Measurements from ENCODE around the gene THADA.
"Not testable (repeated sequence)": the region's sequence is repeated elsewhere in the genome, so short reads cannot be mapped to it uniquely, and the experiment has no call there.

The THADA gene

DNA sequence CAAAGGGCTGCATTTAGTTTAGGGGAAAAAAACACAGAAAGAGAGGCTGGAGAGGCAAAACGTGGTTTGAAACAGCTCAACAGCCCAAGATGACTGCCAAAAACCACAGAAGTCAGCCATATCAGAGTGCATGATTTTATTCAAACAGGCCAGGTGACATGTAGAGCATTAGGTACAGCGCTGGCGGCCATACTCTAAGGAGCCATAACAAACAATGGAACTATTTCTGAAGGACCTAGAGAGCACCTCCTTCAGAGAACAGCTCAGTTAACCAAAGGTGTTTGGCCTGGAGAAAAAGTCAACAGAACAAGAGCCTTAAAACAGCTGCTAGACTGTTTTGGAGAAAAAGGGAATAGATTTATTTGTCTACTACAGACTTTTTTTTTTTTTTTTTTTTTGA is 2.6 kb downstream of the THADA start:
- DNase-seq = no peak

DNA sequence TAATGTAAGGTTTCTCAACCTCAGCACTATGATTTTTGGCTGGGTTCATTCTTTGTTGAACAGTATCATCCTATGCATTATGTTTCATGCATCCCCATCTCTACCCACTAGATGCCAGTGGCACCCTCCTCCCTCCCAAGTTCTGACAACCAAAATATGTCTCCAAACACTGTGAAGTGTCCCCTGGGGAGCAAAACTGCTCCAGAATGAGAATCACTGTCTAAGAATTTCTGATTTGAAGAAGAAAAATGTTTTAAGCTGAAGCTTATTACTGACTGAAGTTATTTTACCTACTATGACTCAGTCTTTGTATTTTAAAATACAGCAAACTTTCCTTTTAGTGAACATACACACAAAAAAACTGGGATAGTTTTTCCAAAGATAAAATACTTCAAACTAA is 3.4 kb downstream of the THADA start:
- DNase-seq = no peak

DNA sequence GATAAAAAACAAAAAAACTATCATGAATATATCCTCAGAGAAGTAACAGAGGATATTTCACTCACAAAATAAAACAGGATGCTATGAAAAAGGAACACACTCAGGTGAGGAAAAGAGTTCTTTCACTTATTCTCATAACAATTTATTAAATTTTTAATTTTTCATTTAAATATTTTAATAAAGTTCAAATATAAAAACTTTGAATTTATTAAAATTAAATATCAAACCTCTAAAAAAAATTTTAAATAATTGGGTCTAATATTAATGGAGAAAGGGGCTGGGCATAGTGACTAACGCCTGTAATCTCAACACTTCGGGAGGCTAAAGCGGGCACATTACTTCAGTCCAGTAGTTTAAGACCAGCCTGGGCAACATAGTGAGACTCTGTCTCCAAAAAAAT is 10.1 kb downstream of the THADA start:
- no peak for DNase-seq

DNA sequence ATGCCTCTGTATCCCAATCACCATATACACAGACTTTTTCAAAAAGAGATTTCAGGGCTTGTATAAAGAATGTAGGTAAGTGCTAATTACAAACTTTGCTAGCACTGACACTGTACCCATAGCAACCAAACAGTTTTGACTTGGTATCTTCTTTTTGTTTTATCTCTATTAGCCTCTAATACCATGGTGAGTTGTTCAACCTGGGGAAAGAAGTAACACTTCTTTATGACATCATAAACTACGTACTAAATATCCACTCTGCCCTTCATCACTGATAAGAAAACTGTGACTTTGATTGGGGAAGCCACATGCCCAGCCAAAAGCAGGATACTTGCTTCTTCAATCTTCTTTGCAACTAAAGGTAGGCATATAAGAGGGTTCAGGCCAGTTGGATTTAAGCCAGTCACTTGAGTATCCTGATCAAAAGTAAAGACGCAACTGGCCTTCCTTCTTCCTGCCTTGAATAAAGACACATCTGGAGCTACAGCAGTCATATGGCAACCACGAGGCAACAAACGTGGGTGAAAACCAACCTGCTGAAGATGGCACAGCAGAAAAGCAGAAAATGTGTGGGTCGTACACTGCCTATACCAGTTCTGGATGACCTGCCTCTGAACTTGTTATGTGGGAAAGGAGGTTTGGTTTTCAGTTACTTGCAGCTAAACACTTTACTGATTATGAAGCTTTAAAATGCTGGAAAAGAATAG is 16.4 kb downstream of the THADA start:
- DNase-seq = no peak

DNA sequence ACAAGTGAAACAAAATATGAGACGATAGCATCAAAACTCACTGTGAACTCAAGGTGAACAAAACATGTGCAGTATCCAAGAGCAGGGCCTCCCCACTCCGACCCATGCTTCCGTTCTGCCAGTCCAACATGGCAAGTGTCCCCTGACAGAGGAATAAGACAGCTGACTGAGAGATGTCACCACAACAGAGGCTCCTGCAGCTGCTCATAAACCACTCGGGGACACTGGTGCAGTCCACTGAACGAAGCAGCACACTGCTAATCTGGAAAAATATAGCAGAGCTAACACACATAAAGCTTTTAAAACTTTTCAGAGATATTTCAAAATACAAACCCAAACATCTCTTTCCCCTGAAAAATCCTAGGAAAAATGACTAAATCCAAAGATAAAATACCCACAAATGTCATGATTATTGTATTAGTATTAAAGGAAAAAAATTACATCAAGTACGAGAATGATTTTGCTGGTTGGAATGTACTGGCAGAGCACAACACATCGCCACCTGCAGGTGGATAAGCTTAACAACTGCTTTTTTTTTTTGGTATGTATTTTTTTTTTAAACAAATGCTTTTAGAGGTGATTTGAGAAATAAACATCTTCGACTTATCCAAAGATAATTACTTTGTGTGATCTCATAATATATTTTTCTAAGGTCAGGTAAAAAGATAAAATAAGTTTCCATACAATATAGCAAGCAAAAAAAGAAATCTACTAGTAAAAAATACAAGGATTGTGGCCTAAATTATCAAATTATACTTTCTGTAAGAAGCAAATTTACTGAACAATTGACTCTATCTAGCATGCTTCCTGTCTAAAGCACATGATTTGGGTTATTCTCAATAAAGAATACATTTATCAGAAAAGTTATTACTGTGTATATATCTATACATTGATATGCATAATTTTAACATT is 18.6 kb downstream of the THADA start:
- no peak for DNase-seq

DNA sequence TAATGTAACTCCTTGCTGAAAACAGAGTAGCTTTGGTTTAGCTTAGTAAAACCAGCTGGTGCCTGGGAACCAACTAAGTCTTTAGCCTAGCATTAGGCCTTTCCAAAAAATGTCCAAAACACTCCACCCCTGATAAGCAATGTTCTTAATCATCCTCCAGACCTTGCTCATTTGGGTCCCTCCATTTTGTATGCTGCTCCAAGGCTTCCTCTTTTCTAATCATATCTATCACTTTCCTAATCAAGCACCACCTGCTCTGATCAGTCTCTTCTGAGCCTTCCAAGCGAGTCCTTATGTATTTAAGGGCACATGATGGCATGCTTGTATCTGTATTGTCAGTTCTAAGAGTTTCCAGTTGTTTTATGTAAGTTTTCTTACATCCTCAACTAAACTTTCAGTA is 23.6 kb downstream of the THADA start:
- DNase-seq = no peak

DNA sequence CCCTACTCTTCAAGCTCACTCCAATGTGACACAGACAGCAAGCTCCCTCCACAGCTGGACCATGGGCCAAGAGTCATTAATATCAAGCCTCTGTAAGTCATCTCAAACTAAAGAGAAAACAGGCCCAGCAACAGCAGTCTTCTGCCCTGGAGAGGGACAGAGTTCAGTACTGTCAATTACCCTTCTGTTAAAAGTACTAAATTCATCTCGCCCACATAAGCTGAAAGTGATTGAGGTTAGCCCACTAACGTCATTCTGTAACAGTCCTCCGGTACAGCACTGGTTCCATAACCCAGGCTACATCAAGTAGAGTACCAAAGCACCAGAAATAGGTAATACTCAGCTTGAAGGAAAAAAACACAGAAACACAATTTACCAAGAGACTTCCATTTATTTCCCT is 25.9 kb downstream of the THADA start:
- DNase-seq = peak; percentile 14

DNA sequence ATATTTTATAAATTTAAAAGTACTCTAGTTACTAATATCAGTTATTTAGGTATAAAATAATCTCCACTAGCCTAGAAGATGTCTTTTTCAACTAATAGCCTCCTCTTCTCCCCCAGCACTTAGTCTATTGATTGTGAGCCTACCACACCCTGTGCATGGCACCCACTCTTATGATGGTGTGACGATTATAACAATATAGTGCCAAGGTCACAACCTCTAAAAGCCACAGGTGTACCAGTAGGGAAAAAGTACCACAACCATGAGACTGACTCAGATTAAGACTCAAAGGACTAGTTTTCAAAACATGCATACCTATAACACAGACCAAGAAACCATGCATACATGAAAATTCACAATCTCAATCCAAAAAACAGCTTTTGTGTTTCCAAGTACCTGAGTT is 27.6 kb downstream of the THADA start:
- no peak for DNase-seq

DNA sequence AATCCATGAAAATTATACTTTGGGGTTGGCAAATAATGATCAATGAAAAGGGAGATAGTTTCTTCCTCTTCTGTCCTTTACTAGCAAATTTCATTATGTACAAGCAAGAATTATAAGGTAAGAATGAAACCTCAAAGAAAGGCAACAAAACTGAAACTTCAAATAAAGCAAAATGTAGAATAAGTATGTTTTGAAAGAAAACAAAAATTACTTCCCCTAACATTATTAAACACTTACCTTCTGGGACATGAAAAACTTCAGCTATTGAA is 29.4 kb downstream of the THADA start:
- no peak for DNase-seq

DNA sequence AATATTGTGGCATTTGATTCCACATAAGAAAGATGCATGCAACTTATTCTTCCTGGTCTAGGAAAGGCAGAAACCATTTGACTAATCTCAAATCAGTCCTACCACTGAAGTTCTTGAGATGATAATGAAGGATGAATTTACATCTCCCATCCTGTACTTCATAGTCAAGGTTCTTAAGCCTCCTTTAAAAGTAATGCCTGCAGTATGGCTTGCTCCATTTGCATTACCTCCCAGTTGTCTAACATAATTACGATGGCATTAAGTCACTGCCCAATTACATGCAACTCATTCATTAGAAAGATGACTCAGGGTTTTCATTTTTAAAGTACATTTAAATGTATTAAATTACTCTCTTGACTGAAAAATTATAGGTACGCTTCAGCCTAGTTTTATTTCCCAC is 32.2 kb downstream of the THADA start:
- DNase-seq = no peak

DNA sequence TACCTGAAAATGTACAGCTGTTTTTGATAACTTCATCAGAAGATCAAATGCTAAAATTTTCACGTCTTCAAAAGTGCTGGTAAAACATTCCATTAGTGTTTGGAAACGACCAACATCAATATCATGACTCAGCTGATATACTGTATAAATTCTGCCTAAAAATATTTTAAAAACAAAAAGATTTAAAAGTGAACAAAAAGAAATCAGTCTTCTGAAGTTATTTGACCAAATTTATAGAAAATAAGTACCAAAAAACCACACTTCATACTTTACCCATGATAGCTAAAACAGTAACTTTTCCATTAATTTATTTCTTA is 35.6 kb downstream of the THADA start:
- no peak for DNase-seq

DNA sequence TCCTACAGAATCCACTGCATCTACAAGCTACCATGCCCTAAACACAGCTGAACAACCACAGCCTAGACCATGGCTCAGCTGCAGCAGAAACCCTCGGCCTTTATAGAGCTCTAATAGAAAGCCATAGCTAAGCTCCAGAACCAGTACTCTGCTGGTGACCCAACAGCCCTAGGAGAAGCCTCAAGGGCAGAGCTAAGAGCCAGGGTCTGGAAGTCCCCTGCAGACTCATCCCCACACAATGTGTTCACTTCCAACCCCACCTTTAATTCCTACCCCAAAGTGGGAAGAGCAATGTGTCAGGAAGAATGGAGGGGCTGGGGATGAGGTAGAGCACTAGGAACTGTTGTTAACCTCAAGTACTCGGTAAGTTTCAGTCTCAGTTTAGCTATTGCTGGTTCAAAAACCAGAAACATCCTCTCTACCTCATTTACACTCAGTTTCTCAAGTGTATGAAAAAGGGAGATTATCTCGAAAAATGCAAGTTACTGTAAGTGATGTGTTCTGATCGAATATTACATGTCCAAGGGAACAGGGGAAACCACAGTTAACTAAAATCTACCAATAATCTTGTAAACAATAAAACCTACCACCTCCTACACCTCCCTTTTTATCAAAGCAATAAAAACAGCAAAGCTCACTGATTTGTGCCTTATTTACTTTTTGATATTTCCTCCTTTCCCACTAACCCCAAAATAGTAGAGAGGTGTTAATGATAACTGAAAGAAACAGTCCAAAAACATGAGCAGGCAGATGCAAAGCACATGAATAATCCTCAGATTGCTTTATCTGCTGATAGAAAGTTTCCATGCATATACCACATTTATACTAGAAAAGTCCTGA is 36.2 kb downstream of the THADA start:
- peak; percentile 17 for DNase-seq

DNA sequence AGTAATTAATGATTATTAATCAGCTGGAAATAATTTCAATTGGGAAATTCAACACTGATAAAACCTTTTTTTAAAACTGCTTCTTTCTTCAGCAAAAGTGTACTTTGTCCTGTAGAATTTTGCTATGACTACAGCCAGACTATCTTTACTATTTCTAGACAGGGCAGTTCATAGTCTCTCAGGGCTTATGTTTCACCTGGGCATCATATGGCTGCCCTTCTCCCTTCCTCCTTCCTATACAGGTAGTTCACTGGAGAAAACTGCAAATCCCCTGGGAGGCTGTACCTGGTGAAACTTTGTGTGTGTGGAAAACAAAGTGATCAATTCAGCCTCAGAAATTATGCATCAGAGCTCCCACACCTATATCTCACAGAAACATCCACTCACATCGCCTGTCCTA is 38.6 kb downstream of the THADA start:
- no peak for DNase-seq

DNA sequence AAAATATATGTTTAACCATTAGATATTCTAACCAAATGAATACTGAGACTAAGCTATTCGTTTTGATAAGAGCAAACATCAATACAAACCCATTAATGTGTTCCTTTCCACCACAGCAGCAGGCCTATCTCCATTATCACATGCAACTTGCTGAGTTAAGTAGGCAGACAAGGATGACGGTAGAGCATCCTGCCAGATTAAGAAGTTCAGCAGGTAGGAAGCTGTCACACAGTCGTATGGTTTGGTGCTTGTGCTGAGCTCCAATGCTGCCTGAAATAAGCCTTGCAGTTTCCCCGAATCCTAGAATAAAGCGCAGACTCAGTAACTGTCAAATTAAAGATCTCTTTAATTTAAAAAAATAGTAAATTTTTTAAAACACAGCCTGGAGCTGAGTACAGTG is 39.6 kb downstream of the THADA start:
- no peak for DNase-seq

DNA sequence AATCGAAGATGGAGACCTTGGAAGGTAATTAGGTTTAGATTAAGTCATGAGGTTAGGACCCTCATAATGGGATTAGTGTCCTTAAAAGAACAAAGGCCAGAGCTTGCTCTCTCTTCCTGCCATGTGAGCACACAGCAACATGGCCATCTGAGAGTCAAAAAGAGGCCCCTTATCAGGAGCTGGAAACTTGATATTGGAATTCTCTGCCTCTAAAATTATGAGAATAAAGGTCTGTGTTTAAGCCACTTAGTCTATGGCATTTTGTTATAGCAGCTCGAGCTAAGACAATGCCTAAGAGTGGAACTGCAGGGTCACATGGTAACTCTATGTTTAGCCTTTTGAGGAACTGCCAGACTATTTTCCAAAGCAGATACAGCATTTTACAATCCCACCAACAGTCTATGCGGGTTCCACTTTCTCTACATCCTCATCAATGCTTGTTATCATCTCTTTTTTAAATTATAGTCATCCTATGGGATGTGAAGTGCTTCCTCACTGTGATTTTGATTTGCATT is 42.4 kb downstream of the THADA start:
- DNase-seq = no peak

DNA sequence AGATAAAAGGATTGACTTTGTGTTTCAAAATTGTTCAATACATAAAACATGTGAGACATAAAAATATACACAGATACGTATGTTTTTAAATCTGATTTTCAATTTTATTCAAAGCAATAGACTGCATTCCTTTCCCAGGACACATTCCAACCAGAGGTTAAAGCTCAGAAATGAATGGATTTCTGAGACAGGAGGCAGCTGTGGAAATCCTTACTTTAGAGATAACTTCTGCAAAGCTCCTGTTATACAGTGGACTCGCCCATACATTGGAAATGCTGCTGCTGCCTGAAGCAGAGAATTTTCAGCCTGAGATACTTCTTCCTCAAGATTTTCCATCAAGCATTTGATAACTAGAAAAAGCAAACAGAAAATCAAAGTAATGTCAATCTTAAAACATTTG is 43.8 kb downstream of the THADA start:
- DNase-seq = no peak

DNA sequence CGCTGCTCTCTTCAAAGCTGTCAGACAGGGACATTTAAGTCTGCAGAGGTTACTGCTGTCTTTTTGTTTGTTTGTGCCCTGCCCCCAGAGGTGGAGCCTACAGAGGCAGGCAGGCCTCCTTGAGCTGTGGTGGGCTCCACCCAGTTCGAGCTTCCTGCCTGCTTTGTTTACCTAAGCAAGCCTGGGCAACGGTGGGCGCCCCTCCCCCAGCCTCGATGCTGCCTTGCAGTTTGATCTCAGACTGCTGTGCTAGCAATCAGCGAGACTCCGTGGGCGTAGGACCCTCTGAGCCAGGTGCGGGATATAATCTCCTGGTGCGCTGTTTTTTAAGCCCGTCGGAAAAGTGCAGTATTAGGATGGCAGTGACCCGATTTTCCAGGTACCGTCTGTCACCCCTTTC is 47.5 kb downstream of the THADA start:
- DNase-seq = not testable (repeated sequence)

DNA sequence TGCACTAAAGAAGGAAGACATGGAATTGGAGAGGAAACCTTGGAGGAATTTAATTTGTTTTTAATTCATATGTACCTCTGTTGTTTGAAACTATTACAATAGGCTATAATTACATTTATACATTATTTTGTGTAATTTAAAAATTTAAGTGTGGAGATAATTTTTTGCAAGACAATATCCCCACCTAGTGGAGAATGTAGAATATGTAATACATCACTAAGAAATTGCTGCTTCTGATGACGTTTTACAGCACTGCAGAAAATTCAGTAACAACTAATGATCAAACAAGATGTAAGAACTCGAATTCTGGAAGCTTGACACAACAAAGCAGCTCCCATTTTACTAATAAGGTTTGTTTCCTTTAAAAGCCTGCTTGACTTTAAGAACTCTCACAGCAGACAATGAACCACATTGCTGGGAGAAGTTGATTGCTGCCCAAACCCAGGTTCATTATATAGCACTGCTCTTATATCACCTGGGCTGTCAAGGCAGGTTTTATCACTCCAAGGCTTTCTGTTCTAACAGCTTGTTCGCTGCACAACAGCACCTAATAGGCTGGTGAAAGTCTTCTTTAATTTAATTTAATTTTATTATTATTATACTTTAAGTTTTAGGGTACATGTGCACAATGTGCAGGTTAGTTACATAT is 53.4 kb downstream of the THADA start:
- DNase-seq = no peak

DNA sequence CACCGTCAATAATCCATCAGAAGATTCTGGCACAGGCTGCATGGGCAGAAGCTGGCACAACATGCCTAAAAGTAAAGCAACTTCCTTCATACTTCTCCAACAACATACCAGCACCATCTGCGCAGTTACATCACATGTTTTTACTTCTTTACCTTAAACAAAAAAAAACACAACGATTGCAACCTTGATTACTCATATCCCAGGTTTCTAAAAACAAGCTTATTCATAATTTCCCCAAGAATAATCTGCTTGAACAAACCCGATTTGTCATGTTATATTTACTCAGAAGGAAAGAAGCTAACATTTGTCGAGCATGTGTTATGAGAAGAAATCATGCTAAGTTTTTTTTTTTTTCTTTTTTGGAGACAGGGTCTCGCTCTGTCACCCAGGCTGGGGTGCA is 54.7 kb downstream of the THADA start:
- DNase-seq = no peak

DNA sequence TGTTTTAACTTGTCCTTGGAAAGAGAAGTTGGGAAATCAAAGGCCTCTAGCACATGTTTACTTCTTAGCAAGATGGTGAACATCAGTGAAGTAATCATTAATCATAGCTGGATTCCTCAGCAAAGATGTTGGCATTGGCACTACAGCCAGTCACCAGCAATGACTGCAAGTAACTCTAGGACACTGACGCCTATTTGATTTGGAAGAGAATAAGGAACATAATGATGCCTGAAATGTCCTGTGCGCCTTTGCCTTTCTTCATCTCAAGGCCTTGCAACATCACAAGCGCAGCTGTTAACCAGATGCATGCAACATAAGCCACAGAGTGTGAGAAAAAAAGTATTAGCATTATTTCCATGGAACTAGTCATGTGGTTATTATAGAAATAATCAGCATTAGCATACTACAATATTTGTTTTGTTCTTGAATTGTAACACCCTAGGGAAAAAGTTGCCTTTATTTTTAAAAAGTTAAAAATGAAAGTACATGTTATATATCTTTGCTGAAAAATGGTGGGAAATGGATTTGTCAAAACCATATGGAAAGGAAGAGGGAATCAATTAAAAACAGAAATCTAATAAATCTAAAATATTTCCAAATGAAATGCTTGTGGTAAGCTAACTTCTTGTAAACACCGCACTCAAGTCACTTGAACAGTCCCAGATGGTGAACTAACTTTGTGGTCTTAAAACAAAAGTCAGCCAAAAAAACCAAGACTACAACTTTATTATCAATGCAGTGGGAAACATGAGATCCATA is 55.6 kb downstream of the THADA start:
- DNase-seq = no peak

DNA sequence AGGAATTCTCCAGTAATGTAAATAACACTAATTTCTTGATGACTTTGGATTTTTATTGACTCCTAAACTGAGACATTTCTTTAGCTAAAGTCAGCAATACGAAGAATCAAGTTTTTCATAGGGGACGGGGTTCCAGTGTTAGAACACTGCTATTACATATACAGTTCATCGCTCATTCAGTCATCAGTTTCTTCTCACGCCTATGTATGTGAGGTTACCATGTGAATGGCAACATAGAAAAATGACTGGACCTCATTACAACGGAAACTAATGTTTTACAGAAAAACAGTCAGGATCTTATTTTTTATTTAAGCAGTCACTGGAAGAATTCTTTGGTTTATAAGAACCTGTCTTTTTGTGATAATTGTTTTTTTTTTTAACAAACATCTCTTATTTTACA is 56.4 kb downstream of the THADA start:
- no peak for DNase-seq

DNA sequence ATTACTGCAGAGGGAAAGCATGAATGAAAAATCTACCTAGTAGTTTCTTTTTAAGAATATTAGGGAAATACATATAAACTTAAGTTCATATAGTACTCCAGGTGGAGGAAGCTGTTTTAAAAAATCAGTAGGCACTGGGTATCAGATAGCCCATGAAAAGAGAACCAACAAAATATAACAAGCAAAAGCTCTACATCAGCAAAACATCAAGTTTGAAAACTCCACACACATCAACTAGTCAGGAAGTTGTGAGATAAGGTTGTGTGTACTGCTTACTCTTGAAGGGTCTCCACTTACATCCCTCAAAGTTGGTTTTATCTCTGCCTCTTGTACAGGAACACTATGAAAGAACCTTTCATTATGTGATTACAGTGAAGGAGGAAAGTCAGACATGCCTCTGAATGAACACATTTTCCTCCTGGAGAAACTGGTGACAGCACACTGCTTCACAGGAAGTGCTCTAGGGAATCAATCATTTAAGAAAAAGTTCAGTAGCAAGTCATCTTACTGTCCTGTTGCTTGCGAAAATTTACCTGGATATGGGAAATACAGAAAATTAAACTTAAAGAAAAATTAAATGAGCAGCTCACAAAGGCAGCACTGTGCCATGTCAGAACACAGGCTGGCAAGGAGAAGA is 57.7 kb downstream of the THADA start:
- DNase-seq = no peak

All from activated naive CD4-positive, alpha-beta T cell treated with Interleukin-2 at 50 U/mL for 16 hours (primary cell).